GM18505 (cell line): Measurements from ENCODE around the gene SHOX.

Experiments used
- ATAC-seq: cut with Tn5 transposase; IDR thresholded peaks from one replicate; pipeline ENCODE4 v1.9.1; 2021; ENCODE audit not compliant: unreplicated experiment
- POLR2A ChIP-seq: IDR thresholded peaks from 4 replicates; pipeline ENCODE4 v1.6.1; 2011; ENCODE audit warnings: borderline replicate concordance; ENCODE audit not compliant: insufficient read depth, insufficient read length; ENCODE audit errors: extremely low read depth

Gene SHOX

GRCh38 chrX:685120-686032 is 54.8 kb downstream of the SHOX start:
- no peak for ATAC-seq
- no peak for TF ChIP-seq POLR2A

GRCh38 chrX:689983-690382 is 59.4 kb downstream of the SHOX start:
- ATAC-seq: no peak

GRCh38 chrX:694800-695199 is 64.2 kb downstream of the SHOX start:
- TF ChIP-seq POLR2A: no peak

More at GRCh38 chrX:689983-690382, 59.4 kb downstream of the SHOX start:
- TF ChIP-seq POLR2A: no peak

GRCh38 chrX:698206-698605 is 67.6 kb downstream of the SHOX start:
- no peak for TF ChIP-seq POLR2A
- no peak for ATAC-seq

More at GRCh38 chrX:694800-695199, 64.2 kb downstream of the SHOX start:
- no peak for ATAC-seq

GRCh38 chrX:700936-701335 is 70.3 kb downstream of the SHOX start:
- no peak for TF ChIP-seq POLR2A
- ATAC-seq: no peak

- no peak for ATAC-seq
- no peak for TF ChIP-seq POLR2A
These were observed 71.1 kb downstream of the SHOX start for GRCh38 chrX:701673-702072.

DNA sequence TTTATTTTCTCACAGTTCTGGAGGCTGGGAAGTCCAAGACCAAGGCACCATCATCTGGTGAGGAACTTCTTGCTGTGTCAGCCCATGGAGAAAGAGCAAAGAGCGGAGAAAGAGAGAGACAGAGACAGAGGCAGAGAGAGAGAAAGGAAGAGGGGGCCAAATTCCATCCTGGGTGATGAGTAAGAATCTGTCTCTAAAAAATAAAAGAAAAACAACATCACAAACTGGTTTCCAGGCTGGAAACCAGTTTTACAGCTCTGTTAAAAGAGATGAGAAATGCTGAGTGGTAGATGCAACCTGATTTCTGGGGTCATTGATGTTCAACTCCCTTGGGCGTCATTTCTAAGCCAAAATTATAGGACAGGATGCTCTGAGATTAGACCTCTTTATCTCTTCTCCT is 72.9 kb downstream of the SHOX start:
- TF ChIP-seq POLR2A: no peak
- ATAC-seq: no peak

DNA sequence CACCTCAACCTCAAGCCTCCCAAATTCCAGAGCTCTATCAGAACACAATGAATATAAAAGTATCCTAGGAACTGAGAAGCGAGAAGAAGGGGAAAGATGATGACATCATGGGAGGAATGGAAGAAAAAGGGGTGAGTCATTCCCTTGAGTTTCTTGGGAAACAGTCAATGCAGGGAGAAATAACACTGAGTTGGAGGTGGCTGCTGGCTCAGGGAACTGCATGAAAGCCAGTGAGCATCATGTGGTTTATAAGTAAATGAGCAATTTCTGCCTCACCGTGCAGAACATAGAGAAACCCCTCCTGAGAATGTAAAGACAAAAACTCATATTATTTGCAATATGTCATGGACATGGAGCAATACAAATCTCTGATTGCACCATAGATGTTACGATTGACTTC is 73.3 kb downstream of the SHOX start:
- no peak for ATAC-seq
- no peak for TF ChIP-seq POLR2A
